ENCODE data around the gene RPTOR. TPM values are rescaled to one million over a fixed set of nuclear protein-coding genes. Genes with fewer than 3 reads are reported as not detected.
"Not testable (repeated sequence)": the region's sequence is repeated elsewhere in the genome, so short reads cannot be mapped to it uniquely, and the experiment has no call there.

Gene RPTOR
- total RNA-seq, 1 experiment from 2014 or later = 15.2 TPM

- DNase-seq (ENCODE audit: low spot score) = no peak
Measured at GRCh38 chr17:80814491-80814890, 269.9 kb downstream of the RPTOR start.

DNA sequence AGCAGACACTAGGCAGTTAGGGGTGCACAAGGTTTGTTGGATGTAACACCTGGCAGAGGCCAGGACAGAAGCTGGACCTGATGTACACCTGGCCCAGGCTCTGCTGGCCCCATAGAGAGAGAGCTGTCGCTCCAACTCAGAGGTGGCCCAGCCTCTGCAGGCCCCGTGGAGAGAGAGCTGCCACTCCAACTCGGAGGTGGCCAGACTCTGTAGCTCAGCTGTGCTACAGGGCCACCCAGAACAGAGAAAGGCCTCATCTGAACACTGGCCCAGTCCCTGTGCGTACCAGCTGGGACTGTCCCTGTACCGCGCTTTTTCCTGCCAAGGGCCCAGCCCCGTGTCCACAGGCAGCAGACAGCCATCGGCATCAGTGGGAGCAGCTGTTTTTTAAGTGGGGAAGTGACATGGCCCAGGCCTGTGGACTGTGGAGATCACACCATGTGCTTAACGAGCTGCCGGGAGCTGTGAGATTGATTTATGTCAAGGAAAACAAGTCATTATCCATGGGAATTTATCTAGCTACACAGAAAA is 270.6 kb downstream of the RPTOR start:
- no peak for DNase-seq (ENCODE audit: low spot score)

- not testable (repeated sequence) for DNase-seq (ENCODE audit: low spot score)
Measured at GRCh38 chr17:80815718-80816117, 271.1 kb downstream of the RPTOR start.

DNA sequence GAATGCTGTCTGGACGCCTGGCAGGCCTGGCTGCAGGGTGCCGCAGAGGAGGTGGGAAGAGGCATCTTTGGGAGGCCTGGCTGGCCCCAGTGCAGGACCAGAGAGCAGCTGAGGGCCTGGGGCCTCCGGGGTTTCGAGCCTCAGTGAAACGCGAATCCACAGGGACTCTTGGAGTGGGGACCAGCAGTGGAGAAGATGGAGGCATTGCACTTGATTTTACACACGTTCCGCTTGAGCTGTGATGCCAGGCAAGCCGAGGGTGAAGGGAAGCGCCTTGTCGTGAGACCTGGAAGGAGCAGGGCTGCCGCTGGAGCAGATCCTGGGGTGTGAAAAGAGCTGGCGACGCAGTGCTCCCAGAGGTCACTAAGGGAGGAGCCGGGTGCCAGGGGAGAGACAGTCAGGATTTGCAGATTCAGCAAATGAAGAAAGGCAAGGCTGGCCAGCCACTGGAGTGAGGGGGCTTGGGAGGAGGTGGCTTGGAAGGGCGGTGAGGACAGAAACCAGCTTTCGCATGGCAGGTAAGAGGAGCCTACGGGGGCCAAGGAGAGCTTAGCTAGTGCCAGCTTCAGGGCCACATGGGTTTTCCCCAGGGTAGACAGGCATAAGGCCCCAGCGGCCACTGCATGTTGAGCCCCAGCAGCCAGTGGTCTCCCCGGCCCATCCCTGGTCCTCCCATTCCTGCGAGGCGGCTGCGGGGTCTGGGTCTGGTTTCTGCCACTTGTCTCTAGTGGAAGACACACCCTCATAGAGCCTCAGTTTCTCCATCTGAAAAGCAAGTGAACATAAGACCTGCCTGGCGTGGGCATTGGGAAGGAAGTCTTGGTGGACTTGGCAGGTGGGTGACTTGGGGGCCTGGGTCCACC is 271.8 kb downstream of the RPTOR start:
- DNase-seq (ENCODE audit: low spot score) = no peak

- no peak for DNase-seq (ENCODE audit: low spot score)
Measured at GRCh38 chr17:80817321-80817845, 272.7 kb downstream of the RPTOR start.

GRCh38 chr17:80817861-80818260 is 273.2 kb downstream of the RPTOR start:
- no peak for DNase-seq (ENCODE audit: low spot score)

DNA sequence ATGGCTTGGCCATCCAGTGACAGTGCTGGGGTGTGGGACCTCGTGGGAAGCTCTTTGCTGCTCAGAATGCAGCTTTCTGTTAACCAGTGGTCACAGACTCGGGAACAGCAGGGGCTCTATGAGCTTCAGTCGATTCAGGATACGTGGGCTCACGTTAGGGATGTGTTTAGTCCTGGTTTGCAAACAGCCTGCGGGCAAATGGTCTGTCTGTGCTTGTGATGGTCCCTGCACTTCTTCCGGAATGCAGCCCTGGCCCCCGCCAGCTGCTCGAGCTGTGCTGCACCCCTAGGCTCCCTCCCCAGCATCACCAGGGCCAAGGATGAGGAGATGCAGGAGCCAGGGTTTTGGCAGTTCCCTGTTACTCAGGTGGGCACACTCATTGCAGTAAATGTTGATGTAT is 274.2 kb downstream of the RPTOR start:
- DNase-seq (ENCODE audit: low spot score) = no peak

DNA sequence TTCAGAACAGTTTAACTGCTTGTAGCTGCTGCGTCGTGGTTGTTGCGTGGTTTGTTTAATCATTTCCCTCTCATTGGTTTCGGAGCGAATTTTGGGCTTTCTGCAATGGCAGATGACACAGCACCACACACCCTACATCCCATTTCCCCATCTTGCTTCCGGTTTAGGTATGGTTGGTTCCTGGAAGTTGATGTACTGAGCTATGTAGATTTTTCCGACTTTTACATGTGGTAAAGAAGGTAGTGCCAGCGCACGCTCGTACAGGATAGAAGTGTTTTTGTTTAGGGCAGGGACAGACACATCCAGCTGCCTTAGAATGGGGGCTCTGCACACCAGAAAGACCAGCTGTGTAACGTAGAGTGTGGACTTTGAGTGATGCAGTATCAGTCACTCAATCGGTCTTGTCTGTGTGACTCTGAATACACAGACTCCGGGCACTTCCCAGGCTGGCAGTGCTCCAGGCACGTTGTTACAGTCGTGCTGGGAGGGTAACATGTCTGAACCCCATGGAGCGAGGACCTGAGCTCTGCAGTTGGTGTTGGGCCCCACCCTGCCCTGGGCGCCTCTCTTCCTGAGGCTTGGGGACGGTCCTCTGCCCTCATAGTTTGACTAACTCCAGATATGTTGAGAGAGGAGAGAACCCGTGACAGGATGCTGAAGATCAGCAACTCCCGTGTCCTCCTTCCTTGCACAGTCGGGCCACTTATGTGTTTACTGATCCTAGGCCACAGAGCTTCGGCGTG is 275.0 kb downstream of the RPTOR start:
- no peak for DNase-seq (ENCODE audit: low spot score)

DNA sequence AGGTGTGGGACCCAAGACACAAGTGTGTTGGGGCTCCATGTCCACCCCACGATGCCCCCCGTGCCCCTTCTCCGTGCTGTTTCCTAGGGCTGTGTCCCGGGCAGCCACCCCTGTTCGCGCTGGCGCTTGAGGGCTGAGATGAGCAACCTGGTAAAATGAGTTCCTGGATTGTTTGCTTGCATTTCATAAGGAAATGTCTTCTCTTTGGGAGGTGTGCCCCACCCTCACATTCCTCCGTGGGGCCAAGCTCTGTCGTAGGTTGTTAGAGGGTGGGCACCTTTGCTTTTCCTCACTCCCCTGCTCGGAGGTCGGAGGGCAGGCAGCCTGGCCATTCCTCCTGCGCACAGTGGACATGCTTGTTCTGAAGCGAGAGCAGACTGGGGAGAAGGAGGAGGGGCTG is 275.7 kb downstream of the RPTOR start:
- no peak for DNase-seq (ENCODE audit: low spot score)

- DNase-seq (ENCODE audit: low spot score) = no peak
Measured at GRCh38 chr17:80821546-80821945, 276.9 kb downstream of the RPTOR start.

DNA sequence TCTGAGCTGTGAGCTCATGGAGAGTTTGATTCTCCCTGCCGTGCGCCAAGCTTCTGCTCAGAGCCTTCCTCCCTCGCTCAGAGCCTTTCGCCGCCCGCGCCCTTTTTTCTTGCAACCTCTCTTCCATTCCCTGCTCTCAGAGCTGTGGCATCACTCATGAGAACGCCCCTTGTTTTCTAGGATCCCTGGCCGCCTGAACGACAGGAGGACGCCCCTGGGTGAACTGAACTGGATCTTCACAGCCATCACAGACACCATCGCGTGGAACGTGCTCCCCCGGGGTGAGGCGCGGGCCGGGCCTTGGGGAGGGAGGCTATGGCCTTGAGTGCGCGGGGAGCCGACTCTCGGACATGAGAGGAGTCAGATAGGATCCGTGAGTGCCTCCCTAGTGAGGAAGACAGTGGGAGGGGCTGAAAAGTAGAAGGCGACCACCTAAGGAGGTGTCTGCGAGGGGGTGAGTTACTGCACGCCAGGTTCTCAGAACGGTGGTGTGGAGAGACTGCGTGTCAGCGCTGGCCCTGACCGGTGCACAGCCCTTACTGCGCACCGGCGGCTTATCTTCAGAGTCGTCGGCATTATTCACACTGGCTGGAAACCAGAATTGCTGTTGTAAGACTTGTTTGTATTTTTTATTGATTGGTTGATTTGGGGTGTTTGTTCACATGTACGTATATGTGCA is 277.5 kb downstream of the RPTOR start:
- no peak for DNase-seq (ENCODE audit: low spot score)

GRCh38 chr17:80822700-80823410 is 278.2 kb downstream of the RPTOR start:
- DNase-seq (ENCODE audit: low spot score) = peak; percentile 81

DNA sequence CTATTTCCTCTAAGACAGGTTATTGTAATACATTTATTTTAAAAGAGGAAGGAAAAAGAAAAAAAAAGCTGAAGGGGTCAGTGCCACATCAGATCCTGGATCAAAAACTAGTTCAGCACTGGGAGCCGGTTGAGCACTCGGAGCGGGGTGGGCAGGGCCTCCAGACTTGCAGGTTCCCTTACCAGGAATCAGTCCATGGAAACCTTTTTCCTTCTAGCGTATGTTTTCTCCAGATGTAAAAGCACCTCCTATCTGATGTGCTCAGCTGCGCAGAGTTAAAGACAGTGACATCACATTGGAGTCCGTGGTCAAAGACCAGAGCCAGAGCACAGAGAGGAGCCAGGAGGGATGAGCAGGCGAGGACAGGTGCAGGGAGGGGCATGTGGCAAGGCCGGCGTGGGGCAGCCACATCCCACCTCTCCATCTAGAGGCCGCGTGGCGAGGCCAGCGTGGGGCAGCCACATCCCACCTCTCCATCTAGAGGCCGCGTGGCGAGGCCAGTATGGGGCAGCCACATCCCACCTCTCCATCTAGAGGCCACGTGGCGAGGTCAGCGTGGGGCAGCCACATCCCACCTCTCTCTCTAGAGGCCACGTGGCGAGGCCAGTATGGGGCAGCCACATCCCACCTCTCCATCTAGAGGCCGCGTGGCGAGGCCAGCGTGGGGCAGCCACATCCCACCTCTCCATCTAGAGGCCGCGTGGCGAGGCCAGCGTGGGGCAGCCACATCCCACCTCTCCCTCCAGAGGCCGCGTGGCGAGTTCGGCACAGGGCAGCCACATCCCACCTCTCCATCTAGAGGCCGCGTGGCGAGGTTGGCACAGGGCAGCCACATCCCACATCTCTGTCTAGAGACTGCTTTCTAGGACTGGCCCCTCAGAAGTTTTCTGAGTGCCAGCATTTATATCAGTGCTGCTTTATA is 280.2 kb downstream of the RPTOR start:
- no peak for DNase-seq (ENCODE audit: low spot score)

DNA sequence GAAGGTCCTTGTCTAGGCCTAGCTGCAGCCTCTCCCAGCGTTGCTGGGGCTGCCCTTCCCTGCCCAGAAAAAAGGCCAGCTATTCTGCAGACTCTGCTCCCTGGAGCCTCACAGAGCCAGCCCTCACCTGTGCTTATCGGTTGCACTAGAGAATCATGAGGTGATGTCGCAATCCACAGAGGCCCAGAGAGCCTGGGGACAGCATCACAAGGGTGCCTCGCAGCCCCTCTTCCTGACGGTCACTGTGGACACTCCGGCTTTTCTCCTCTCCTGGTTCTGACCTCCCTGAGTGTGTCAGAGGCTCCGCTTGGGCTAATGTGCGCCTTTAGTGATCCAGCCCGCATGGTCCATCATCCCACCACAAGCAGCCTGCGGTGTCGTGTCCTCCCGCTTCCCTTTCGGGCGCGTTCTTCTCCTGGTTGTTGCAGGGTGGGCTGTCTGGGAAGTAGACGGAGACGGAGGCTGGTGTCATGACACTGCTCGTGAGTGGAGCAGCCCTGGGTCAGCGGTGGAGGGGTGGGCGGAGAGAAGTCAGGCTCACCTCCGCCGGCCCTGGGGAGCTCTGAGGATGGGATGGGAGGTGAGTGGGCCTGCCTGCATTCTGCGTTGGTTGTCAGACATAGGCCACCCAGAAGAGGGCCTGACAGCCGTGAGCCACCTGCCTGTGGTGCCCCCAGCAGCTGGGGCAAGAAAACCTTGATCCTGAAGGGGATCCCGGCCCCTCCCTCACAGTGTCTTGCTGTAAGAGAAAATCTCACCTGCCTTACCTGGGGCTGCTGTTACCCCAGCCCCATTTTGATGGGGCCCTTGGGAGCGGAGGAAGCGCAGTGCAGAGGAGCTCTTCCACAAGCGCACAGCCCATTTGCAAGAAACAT is 281.1 kb downstream of the RPTOR start:
- no peak for DNase-seq (ENCODE audit: low spot score)

DNA sequence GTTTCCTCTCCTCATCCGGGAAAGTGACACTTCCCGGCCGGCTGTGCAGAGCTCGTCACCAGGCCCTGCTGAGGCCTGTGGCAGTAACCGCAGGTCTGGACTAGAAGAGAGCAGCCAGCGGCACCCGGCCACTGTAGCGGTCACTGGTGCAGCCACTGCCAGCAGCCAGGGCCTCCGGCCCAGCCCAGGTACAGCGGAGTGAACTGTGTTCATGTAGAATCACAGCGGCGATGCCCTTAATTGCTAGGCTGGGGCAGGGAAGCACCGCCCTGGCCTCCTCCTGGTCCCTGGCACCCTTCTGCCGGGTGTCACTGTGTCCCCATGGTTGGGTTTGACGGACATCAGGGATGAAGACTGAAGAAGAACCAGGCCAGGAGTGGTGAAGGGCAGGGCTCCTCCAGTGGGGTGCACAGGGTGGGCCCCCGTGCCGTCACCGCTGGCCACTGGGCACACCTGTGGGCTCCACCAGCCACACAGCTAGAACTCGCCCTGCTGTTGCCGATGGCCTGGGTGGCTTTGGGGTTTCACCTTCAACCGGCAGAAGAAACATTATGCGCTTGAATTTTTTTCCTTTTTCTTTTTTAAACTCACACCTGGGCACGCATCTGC is 281.8 kb downstream of the RPTOR start:
- DNase-seq (ENCODE audit: low spot score) = no peak

DNA sequence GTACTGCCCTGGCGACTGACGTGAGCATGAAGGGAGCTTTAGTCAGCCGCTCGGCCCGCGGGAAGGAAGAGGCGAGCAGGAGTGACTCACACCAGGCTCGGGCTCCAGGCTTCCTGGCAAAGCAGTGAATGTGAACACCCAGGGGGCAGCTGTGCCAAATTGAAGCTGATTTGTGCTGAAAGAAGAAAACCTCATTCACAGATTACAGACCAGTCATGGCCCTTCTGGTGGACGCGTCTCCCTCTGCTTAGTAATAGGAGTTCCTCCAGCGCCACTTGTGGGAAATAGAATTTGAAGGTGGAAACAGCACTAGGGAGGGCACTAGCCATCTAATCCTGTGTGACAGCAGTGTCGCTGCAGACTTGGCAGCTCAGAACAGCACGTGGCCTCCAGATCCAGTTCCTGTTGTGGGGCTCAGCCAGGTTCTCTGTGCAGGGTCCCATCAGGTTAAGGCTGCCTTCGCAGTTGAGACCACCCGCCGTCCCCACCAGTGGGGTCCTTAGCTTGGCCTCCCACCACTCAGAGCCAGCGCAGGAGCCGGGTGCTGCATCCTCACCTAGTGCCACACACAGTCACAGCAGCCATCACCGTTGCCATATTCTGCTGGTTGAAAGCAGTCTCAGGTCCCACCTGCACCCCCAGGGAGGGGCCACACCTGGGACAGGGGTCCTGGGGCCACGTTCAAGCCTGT is 282.5 kb downstream of the RPTOR start:
- DNase-seq (ENCODE audit: low spot score) = peak; percentile 97

DNA sequence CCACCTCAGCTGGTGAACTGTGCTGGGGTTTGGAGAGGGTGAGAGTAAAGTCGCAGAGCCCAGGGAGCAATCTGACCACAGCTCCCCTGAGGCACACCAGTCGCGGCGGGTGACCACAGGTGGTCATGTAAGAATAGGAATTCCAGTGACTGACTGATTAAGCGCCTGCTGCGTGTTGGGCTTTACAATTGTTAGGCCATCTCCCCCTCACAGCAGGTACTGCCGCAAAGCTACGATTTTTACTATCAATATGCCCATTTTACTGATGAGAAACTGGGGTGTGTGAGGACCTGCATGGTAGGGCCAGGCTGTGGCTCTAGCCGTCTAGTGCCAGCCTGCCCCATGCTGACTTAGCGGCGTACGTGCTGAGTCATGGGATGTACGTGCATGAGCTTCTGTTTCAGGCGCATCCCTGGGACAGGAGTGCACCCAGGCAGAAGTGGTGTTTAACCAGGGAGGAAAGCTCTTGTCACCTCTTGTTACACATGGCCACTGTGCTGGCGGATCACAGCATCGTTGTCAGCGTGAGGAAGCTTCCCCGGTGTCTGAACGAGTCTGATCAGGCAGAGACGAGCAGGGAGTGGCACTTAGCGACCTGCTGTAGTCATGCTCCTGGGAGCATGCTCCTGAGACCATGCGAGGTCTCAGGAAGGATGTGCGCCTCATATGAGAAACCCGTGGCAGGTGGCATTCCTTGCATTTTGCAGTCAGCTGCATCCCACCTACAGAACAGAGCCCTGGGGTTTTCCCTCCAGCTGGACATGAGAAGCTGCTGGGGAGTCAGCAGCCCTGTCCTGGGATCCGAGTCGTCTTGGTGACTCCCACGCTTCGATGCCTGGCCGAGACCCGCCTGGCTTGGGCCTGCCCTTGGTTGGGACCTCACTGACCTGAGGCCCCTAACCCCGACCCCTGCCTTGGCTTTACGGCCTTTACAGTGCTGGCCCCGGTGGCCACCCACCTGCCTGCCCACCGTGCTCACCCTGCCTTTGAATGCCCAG is 283.3 kb downstream of the RPTOR start:
- DNase-seq (ENCODE audit: low spot score) = peak; percentile 67
